Neutrophil (primary cell): ENCODE results near the gene USP1.

Experiments
- H3K27ac ChIP-seq: fragments of 200-600 bp; sonication (generic); 2 replicates; pipeline ENCODE4 v1.5.1; 2016; ENCODE audit warnings: mild to moderate bottlenecking, moderate library complexity
- H3K27me3 ChIP-seq: fragments of 200-600 bp; sonication (generic); 2 replicates; pipeline ENCODE4 v1.6.0; 2016; ENCODE audit warnings: mild to moderate bottlenecking
- H3K36me3 ChIP-seq: fragments of 200-600 bp; sonication (generic); 2 replicates; pipeline ENCODE4 v1.5.1; 2017
- H3K4me1 ChIP-seq, 2 experiments: fragments of 200-600 bp in 1 of 2; sonication (generic) in 1 of 2; 1 replicate in 1 of 2; 2 replicates in 1 of 2; pipeline versions ENCODE4 v1.5.1 to v1.6.1; 2013 to 2016; ENCODE audit warnings: low read depth in 1 of 2, low read length in 1 of 2, mild to moderate bottlenecking in 1 of 2, moderate library complexity in 1 of 2; ENCODE audit not compliant: control insufficient read depth in 1 of 2, insufficient read depth in 1 of 2
- H3K4me3 ChIP-seq, 2 experiments: fragments of 200-600 bp in 1 of 2; sonication (generic) in 1 of 2; 1 replicate in 1 of 2; 2 replicates in 1 of 2; pipeline ENCODE4 v1.5.1; 2013 to 2016; ENCODE audit warnings: low read depth in 1 of 2, low read length in 1 of 2, mild to moderate bottlenecking in 1 of 2, moderate library complexity in 1 of 2
- H3K9me3 ChIP-seq: fragments of 200-600 bp; sonication (generic); 2 replicates; pipeline ENCODE4 v1.5.1; 2016
- CTCF ChIP-seq: fragments of 200-600 bp; sonication (generic); IDR thresholded peaks from 2 replicates; pipeline ENCODE4 v1.5.1; 2016; ENCODE audit warnings: antibody characterized with exemption

Gene USP1

DNA sequence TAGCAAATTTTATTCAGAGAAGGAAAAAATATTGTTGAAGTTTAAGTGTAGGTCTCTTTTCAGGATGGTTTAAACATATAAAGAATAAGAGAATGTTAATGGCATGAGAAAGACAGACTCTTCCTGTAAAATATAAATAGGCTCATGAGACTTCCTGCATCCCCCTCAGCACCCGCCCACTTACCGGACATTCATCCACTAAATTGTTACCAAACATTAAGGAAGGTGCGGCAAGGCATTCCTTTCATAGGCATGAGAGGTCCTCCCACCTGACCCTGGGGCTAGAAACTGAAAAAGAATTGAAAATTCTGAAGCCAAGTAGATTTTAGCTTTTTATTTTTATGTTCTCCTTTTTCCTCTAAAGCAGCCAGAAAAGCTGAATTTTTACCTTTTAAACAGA lies 10.6 kb upstream of the USP1 start:
- Histone ChIP-seq H3K9me3 (no peaks in the 10 kb centered on the region), H3K27me3 (no peaks in the 10 kb centered on the region), H3K36me3 (no peaks in the 10 kb centered on the region), H3K4me3 (no peak overlapping the region), H3K27ac (no peak overlapping the region), H3K4me1 (no peaks in the 10 kb centered on the region)
- no peak for TF ChIP-seq CTCF

DNA sequence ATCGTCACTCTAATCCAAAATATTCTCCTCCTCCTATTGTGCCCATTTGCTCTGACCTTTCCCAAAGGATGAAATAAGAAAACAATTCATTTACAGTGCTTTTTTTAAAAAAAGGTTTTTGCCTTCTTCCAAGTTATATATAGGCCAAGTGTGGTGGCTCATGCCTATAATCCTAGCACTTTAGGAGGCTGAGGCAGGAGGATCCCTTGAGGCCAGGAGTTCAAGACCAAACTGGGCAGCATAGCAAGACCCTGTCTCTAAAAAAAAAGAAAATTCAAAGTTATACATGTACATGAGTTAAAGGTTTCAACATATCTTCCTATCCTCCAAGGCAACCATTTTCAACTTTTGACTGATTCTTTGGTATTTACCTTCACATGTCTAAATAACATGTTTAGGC lies 10.1 kb upstream of the USP1 start:
- no peaks in the 10 kb centered on the region for H3K4me1 ChIP-seq
- no peaks in the 10 kb centered on the region for H3K36me3 ChIP-seq
- H3K27me3 ChIP-seq, result no peaks in the 10 kb centered on the region
- no peak overlapping the region for H3K4me3 ChIP-seq
- no peaks in the 10 kb centered on the region for H3K9me3 ChIP-seq
- TF ChIP-seq CTCF, result no peak
- no peak overlapping the region for H3K27ac ChIP-seq

GRCh38 chr1:62428351-62428750 lies 8.5 kb upstream of the USP1 start:
- no peaks in the 10 kb centered on the region for H3K36me3 ChIP-seq
- no peaks in the 10 kb centered on the region for H3K9me3 ChIP-seq
- no peak for TF ChIP-seq CTCF
- H3K27ac ChIP-seq, result no peak overlapping the region
- H3K4me3 ChIP-seq, result no peak overlapping the region
- no peaks in the 10 kb centered on the region for H3K4me1 ChIP-seq
- no peaks in the 10 kb centered on the region for H3K27me3 ChIP-seq

- no peaks in the 10 kb centered on the region for H3K27me3 ChIP-seq
- H3K4me3 ChIP-seq, result no peak overlapping the region
- no peak for TF ChIP-seq CTCF
Observed at GRCh38 chr1:62429581-62429980, 7.3 kb upstream of the USP1 start.

GRCh38 chr1:62433861-62434617 lies 2.8 kb upstream of the USP1 start:
- H3K27ac ChIP-seq, result no peak overlapping the region
- H3K4me1 ChIP-seq, result peaks cover 21 to 24% of the 10 kb centered on the region in 2 experiments

More at GRCh38 chr1:62429581-62429980, 7.3 kb upstream of the USP1 start:
- H3K4me1 ChIP-seq, result no peaks in the 10 kb centered on the region
- no peak overlapping the region for H3K27ac ChIP-seq
- no peaks in the 10 kb centered on the region for H3K36me3 ChIP-seq
- H3K9me3 ChIP-seq, result no peaks in the 10 kb centered on the region

More at GRCh38 chr1:62433861-62434617, 2.8 kb upstream of the USP1 start:
- TF ChIP-seq CTCF, result no peak
- Histone ChIP-seq H3K4me3 (no peak overlapping the region), H3K27me3 (no peaks in the 10 kb centered on the region), H3K9me3 (no peaks in the 10 kb centered on the region), H3K36me3 (no peaks in the 10 kb centered on the region)
